GM18507 (cell line): ENCODE measurements around the gene NFATC1.
A peak's percentile ranks its signal among the peaks of the same experiment; 100 is the strongest.

Source experiments
- DNase-seq: peaks from one replicate; pipeline ENCODE4 v3.0.0; 2011; ENCODE audit warnings: low read depth; ENCODE audit not compliant: insufficient read length; ENCODE audit errors: extremely low spot score
- FAIRE-seq: peaks from 2 replicates; lab custom pipeline; 2011; peaks lifted over from hg19 to GRCh38; lab: Jason Lieb, UNC

NFATC1 gene

DNA sequence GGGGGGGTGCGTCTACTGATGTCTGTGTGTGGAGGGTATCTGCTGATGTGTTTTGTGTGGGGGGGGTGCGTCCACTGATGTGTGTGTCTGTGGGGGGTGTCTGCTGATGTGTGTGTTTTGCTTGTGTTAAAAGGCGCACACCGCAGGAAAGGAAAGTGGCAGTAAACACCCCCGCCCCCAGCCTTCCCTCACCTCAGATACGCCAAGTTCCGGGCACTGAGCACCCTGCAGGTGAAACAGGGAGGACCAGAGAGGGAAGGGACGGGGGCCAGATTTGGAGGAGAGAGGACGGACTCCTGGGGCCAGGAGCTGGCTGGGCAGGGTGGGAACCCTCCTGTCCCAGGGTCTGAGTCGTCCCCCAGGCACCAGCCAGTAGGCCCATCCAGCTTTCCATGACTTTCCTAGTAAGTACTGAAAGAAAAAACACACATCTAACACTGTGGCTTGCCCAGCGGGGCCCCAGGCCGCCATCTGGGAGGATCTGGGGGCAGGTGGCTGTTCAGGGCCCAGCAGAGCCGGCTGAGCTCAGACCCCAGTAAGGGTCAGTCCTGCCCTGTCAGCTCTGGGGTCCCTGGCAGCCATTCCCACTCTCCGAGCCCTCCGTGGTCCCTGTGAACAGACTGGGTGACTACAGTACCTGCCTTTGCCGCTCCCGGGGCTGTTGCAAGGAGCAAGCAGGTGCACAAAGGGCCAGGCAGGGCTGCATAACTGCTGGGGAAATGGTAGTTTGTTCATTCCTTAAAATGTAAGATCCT lies 126.9 kb downstream of the NFATC1 start:
- DNase-seq, result no peak
- FAIRE-seq, result no peak

DNA sequence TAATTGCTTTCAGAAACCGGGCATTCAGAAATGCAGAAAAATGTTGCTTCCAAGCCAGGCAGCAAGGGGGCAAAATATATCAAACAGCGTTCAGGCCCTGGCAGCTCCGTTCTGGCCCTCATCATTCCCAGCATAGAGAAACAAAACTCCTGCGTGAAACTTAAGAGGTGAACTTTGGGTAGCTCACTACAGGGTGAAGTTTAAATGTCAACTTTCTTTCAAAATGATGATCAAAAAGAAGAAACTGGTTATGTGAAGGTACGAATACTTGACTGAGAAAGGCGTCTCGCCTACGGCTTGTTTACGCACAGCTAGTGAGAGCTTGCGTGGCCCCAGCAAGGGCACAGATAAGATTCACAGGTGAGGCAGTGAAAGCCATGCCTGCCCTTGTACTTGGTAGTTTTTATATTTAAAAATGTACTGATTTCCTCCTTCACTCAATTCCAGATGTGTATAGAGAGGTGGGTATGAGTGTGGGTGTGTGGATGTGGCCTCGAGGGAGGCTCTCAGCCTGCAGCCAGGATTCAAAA lies 127.5 kb downstream of the NFATC1 start:
- DNase-seq (no peak), FAIRE-seq (no peak)

DNA sequence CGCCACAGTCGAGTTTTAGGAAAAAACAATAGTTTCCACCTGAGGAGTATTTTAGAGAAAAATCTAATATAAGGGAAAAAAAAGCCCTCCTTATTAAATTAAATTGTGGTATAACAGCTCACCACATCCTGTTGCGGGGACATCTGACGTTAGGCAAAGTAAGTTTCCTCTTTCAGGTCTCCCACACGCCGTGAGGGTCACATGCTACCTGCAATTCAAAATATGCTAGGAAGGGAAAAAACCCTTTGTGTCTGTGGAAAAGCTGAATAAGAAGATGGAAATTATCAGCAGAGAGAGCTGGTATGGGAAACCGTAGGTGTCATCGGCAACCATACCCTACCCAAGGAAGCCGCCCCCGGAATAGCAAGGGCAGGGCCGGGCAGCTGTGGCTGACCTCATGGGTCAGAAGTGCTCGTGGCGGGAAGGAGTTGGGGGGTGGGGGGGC lies 128.0 kb downstream of the NFATC1 start:
- FAIRE-seq, result peak; percentile 90
- no peak for DNase-seq

DNA sequence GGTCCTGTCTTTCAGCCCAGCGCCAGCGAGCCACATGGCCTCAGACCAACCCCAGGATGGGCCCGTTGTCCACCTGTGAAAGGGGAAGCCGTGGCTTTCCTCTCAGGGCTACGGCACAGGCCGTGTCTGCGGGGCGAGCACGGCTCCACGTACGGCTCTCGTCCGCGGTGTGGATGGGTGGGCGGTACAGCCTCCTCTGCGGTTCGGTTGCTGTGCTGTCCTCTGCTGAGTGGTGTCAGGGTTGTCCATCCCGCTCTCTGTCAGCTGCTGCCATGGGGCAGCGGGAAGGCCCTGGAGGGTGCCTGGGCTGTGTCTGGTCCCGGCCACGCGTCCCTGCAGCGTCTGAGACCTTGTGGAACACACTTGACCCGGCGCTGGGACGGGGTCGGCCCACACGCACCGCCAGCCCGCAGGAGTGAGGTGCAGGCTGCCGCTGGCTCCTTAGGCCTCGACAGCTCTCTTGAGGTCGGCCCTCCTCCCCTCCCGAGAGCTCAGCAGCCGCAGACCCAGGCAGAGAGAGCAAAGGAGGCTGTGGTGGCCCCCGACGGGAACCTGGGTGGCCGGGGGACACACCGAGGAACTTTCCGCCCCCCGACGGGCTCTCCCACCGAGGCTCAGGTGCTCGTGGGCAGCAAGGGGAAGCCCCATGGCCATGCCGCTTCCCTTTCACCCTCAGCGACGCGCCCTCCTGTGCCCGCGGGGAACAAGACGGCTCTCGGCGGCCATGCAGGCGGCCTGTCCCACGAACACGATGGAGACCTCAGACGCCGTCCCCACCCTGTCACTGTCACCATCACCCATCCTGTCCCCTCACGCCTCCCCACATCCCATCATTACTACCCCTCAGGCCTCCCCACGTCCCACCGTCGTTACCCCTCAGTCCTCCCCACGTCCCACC lies 128.7 kb downstream of the NFATC1 start:
- FAIRE-seq, result no peak
- DNase-seq, result no peak

DNA sequence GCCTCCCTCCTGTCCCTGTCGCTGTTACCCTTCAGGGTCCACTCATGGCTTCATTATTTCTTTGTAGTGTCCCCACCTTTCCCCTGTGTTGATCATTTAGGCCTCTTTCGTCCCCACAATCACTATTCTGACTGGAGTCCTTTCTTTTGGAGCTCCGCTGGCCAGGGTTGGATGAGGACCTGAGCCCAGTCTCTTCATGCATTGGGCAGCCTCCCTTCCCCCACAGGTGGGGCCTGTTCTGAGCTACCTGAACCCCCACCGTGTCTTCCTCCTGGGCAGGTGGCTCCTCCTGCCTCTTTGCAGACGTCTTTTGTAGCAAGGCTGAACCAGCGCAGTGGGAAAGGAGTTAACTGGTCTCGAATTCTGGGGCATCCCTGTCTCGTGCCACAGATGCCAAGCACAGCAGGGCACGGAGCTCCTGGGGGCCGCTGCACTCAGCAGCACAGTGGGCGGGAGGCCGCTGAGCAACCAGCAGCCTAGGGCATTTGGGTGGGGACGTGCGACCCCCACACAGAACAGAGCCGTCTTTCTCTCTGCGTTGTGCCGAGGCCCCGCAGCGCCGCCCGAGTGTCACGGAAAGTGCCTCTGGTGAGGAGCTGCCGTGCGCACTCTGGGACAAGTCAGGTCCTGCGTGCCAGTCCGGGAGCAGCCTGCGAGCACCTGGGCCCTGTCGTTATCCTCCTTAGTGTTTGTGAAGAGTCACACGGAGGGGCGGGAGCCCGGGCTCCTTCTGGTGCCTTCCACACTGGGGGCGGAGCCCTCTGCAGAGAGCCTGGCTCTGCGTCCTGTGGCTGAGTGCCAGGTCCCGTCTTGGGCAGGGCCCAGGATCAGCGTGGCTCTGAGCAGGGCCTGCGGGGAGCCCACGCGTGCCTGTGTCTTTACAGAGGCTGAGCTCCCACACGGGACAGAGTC lies 130.1 kb downstream of the NFATC1 start:
- DNase-seq (no peak), FAIRE-seq (no peak)

DNA sequence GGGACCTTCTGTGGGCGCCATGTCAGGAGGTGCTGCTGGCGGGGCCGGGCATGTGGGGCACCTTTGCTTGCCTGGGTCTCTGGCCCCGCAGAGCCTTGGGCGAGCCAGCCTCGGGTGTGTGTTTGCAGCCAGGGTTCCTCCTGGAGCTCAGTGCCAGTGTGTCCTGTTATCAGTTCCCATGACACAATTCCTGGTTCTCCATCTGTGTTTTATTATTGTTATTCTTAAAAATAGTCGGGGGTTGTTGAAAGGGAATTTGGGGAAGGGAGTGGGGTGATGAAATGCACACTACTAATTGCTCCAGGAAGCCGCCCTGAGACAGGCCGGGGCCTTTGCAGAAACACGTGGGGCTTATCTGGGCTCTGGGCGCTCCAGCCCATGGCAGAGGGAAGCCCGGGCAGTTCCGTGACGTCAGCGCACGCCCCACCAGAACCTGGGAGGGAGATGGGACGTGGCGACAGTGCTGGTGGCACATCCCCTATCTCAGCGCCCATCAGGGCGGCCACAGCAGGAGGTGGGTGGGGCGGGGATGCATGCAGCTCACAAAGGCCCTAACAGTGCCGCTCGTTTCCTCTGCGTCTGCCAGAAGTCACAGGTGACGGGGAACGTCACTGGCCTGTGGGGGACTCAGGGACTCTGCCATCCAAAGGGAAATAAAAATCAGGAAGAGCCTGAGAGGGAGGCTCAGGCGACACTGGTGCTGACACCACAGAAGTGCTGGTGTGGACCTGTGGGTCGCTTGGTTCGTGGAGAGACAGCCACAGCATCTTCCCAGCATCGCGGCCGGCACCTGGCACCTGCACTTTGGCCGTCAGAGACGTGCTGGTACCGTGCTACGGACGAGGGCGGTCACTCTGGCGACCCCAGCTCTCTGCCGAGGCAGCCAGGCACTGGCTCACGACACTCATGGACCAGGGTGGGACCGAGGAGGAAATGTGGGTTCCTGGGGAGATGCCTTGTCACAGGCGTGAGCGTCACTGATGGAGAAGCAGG lies 131.0 kb downstream of the NFATC1 start:
- FAIRE-seq (no peak), DNase-seq (no peak)

DNA sequence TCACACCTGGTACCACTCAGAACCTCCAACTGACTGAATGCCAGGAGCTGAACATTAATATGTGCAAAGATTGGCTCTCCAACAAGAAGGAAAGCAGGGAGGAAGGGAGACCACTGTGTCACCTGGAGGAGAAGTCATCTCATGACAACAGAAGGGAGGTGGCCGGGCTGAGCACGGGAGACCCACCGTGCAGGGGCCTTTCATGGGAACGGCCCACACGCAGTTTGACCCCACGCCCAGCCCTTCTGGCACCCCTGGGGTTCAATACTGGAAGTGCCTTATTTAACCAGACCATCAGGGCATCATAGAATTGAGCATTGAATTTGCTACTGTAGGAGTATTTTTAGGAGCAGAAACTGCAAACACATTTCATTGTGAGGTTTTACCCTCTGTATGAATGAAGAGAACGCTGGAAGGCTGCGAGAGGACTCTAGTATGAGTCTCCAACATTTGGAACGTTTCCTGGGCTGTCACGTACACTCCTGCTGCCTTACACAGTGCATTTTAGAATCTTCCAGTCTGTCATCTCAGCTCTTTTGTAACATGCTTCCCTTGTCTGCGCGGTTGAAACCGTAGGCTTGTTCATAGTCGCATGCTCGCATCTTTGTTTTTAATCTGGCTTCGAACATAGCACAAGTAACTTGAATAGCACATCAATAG lies 132.1 kb downstream of the NFATC1 start:
- FAIRE-seq (no peak), DNase-seq (no peak)

DNA sequence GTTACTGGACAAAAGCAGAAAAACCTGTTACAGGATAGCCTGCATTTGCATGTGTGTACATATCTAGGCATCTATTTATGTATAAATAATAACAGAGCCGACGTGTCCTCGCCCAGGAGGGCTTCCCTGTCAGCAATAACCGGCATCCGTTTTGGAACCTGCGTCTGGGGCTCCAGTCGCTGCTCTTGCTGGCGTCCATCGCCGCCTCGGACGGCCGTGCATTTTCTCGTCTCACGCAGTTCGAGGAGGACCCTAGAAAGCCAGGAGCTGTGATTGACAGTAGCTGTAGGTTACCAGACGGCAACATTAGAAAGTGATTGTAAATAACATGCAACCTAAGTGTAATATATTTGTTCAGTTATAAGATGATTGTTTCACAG lies 132.6 kb downstream of the NFATC1 start:
- DNase-seq, result no peak
- no peak for FAIRE-seq

DNA sequence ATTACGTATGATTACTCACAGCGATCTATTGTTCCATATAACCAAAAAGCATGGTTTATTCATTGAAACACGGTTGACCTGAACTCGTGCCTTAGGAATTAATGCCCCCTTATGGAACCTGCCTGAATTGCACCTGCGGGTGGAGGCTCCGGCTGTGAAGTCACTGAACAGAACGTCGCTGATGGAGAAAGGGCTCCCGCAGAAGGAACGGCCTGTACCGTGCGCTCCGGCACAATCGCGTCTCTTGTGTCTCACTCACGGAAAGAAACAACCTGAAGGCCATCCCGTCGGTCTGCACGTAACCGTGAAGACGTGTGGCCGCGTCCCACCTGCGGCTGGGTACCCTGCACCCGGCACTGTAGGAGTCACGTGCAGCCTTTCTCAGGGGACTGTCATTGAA lies 133.1 kb downstream of the NFATC1 start:
- DNase-seq (peak; percentile 68), FAIRE-seq (peak; percentile 81)

DNA sequence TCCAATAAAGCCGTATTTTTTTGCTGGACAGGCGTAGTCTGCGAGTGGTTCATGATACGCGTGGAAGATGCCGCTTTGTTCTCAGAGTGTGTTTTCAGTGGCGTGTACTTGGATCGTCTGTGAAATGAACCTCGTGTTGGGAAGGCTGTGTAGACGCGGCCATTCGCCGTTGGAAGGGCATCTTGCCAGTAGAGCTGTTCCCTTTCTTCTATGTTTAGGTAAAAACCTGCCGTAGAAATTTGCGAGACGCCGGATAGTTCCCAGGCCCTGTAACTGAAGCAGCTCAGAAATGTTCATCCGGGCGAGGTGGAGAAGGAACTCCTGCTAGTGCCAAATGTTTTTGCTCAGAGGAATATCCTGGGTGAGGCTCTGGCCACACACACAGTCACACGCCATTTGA lies 133.6 kb downstream of the NFATC1 start:
- DNase-seq (no peak), FAIRE-seq (no peak)

DNA sequence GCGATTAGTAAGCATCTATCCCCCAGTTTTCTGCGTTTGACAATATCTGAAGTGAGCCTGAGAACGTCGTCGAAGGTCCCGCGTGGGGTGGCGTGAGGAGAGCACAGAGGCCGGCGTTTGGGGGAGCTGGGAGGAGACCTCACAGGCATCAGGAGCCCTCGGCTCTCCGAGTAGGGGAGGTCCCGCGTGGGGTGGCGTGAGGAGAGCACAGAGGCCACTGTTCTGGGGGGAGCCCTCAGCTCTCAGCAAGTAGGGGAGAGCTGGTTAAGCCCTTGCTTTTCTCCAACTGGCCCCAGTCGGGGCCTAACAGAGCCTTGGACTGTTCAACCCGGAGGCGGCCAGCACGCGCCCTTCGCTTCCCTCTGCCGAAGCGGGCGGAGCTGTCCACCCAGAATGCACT lies 134.3 kb downstream of the NFATC1 start:
- FAIRE-seq, result no peak
- no peak for DNase-seq

DNA sequence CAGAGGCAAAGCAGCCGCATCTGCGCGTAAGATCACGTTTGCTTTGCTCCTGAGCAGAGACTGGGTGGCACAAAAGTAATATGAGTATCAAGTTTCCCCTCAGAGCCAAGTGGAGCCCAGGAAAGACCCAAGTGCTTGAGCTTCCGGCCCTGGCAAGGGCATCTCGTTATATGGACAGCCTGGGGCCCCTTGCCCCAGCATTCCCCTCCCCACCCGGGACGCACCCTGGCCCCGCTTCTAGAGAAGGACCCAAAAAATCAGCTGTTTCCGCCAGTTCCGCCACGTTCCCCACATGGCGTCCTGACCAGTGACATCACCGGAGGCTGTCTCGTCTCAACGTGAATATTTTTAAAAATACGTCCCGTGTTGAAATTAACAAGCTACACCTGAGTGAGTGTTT lies 135.1 kb downstream of the NFATC1 start:
- DNase-seq, result no peak
- no peak for FAIRE-seq

DNA sequence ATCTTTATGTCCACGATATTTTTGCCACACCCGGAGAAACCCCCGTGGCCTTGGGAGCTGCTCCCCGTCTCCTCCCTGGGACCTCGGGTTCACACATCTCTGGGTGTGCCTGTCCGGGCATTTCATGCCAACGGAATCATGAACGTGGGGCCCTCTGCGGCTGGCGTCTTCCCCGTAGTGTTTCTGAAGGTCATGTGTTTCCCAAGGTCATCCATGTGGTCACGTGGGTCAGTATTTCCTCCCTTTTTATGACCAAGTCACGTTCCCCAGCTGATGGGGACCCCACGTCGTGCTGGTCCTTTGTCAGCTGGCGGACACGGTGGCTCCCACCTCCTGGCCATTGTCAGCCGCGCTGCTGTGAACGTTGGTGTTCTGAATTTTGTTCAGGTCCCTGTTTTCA lies 135.7 kb downstream of the NFATC1 start:
- FAIRE-seq (no peak), DNase-seq (no peak)

DNA sequence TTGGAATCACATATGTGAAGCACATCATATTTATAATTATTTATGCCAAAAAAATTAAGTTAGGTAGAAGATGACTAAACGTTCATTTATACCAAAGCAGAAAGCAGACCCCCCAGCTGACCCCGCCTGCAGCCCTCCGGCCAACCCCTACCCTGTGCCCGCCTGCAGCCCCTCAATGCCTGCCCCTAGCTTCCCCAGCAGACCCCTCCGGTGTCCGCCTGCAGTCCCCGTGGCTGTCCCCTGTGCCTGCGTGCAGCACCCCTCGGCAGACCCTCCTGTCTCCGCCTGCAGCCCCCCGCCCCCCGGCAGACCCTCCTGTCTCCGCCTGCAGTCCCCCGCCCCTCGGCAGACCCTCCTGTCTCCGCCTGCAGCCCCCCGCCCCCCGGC lies 136.2 kb downstream of the NFATC1 start:
- no peak for DNase-seq
- FAIRE-seq, result no peak

DNA sequence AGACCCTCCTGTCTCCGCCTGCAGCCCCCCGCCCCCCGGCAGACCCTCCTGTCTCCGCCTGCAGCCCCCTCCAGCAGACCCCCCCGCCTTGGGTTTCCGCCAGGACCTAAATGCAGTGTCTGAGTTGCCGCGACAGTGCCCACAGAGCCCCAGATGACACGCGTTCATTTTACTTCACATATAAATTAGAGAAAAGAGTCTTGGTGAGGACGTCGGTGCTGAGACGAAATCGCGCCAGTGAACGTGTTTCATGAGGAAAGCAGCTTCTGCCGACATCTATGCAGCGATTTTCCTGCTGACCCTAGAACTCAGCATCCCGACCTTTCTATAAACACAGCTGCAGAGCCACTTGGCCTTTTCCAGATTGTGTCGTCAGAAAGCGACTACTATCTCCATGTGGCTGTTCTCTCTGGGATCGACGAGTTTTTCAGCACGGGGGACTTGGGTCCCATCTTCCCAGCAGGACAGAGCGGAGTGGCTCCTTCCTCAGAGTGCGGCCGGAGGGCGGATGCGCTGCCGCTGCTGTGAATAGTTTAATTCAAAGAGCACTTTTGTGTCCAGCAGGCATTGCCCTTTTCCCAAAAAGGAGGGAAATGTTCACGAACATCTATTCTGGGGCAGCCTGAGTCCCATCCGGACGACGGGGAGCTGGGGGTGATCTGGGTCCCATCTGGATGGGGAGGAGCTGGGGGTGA lies 136.7 kb downstream of the NFATC1 start:
- FAIRE-seq (no peak), DNase-seq (no peak)

DNA sequence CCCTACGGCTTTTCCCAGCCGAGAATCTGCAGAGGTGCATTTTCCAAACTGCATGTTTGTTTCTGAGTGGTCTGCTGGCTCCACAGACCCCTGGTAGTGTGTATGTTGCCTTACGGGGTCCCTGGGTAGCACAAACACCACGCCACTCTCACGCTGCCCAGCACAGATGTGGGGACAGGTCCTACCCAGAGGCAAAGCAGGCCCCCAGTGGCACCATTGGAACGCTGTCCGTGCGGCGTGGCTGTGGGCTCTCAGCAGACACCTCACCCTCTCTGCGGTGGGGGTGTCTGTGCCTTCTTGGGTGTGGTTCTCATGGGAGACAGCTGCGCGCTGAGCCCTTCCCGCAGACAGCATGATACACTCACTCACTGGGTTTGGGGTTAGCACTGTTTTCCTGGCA lies 137.4 kb downstream of the NFATC1 start:
- DNase-seq (no peak), FAIRE-seq (no peak)

DNA sequence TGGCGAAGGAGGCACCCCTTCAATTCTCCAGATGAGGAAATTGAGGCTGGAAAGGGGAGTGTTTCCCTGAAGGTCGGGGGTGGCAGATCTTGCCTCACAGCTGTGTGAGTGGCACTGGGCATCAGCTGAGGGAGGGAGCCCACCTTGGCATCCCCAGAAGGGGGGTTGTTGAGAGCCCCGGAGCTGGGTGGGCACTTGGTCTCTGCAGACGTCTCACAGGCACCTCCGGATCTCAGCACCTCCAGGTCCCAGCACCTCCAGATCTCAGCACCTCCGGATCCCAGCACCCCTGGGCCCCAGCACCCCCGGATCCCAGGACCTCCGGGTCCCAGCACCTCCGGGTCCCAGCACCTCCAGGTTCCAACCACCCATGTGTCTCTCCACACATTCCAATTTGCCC lies 137.9 kb downstream of the NFATC1 start:
- FAIRE-seq, result no peak
- no peak for DNase-seq

DNA sequence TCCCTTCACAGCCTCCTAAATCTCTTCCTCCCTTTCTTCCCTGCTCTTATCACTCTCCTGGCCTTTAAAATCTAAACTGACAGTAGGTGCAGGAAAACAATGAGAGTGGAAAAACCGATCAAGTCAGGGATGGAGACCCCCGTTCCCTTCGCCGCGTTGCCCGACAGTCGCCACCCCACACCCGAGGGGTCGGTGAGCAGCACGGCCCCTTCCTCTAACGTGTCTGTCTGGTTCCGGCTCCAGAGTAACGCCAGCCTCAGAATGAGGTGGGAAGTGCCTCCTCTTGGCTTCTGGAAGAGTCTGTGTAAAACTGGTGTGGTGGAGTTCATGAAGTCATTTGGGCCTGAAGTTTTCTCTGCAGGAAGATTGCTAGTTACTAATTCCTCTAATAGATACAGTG lies 138.6 kb downstream of the NFATC1 start:
- DNase-seq, result no peak
- FAIRE-seq, result no peak
